ENCODE measurements around the gene TLK1.
A peak's percentile ranks its signal among the peaks of the same experiment; 100 is the strongest.
"Not testable (repeated sequence)": the region's sequence is repeated elsewhere in the genome, so short reads cannot be mapped to it uniquely, and the experiment has no call there.

TLK1 gene

DNA sequence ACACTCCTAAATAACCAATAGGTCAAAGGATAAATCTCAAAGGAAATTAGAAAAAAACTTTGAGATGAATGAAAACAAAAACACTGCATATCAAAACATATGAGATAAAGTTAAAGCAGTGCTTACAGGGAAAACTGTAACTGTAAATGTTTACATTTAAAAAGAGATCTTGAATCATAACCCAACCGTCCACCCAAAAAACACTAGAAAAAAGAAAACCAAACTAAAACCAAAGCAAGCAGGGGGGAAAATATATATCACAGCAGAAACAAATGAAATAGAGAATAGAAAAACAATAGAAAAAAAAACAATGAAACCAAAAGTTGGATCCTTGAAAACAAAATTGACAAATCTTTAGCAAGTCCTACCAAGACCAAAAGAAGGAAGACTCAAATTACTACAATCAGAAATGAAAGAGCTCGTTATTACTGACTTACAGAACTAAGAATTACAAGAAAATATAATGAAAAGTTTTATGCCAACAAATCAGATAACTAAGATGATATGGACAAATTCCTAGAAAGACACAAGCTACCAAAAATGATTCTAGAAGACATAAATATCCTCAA is 65.6 kb downstream of the TLK1 start:
- in situ Hi-C loops (cut with HindIII; ENCODE audit: low sequenced_read_pairs): no loop called here
- no peak overlapping the region for H3K4me3 ChIP-seq (ENCODE audit: low read depth, low read length)
- TF ChIP-seq CTCF (IDR thresholded peaks at IDR 0.05; ENCODE audit: low read depth, low read length, missing control alignments): no peak
- DNase-seq (ENCODE audit: low read depth): no peak

DNA sequence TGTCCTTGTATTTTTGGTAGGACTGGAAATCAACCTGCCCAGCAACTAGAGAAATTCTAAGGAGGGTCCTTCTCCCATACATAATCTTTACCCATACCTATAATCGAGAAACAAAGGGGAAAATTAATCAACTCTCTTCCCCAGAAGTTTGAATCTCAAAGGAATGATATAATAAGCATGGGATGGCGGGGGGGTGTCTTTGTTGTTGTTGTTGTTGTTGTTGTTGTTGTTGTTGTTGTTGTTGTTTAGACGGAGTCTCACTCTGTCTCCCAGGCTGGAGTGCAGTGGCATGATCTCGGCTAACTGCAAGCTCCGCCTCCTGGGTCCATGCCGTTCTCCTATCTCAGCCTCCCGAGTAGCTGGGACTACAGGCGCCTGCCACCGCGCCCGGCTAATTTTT is 69.2 kb downstream of the TLK1 start:
- DNase-seq (ENCODE audit: low read depth): not testable (repeated sequence)

DNA sequence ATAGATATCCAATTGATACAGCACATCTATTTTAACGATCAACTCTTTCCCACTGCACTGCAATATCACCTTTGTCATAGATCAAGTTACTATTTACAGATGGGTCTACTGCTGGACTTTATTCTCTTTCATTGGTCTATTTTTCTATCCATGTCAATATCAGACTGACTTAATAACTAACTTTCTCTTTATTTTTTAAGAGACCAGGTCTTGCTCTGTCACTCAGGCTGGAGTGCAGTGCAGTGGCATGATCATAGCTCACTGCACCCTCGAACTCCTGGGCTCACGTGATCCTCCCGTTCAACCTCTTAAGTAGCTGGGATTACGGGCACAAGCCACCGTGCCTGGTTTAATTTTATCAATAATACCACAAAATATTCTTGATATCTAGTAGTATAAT is 71.2 kb downstream of the TLK1 start:
- DNase-seq (ENCODE audit: low read depth): no peak
- in situ Hi-C loops (cut with HindIII; ENCODE audit: low sequenced_read_pairs): no loop called here
- H3K4me3 ChIP-seq (ENCODE audit: low read depth, low read length): no peak overlapping the region
- no peak for TF ChIP-seq CTCF (IDR thresholded peaks at IDR 0.05; ENCODE audit: low read depth, low read length, missing control alignments)

More for the DNA sequence above, 69.2 kb downstream of the TLK1 start:
- in situ Hi-C loops (cut with HindIII; ENCODE audit: low sequenced_read_pairs); H3K4me3 ChIP-seq (ENCODE audit: low read depth, low read length): not testable (repeated sequence)

- no peak for TF ChIP-seq CTCF (IDR thresholded peaks at IDR 0.05; ENCODE audit: low read depth, low read length, missing control alignments)
- no peak overlapping the region for H3K4me3 ChIP-seq (ENCODE audit: low read depth, low read length)
- in situ Hi-C loops (cut with HindIII; ENCODE audit: low sequenced_read_pairs): no loop called here
- no peak for DNase-seq (ENCODE audit: low read depth)
Measured at GRCh38 chr2:171088057-171088834, 72.4 kb downstream of the TLK1 start.

DNA sequence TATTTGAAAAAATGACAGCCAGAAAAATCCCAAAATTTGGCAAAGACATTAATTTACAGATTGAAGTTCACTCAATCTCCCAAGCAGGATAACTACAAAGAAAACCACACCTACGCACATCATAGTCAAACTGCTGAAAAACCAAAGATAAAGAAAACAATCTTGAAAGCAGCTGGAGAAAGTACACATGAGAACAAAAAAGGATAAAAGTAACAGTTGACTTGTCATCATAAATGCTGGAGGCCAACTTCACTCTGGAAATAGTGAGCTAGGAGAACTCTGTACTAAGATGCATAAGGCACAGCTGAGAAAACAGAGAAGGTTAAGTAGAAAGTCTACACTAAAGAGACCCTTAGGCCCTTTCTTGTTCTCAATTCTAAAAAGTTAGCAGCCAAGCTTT is 73.1 kb downstream of the TLK1 start:
- no peak for TF ChIP-seq CTCF (IDR thresholded peaks at IDR 0.05; ENCODE audit: low read depth, low read length, missing control alignments)
- H3K4me3 ChIP-seq (ENCODE audit: low read depth, low read length): no peak overlapping the region
- DNase-seq (ENCODE audit: low read depth): no peak
- in situ Hi-C loops (cut with HindIII; ENCODE audit: low sequenced_read_pairs): no loop called here

DNA sequence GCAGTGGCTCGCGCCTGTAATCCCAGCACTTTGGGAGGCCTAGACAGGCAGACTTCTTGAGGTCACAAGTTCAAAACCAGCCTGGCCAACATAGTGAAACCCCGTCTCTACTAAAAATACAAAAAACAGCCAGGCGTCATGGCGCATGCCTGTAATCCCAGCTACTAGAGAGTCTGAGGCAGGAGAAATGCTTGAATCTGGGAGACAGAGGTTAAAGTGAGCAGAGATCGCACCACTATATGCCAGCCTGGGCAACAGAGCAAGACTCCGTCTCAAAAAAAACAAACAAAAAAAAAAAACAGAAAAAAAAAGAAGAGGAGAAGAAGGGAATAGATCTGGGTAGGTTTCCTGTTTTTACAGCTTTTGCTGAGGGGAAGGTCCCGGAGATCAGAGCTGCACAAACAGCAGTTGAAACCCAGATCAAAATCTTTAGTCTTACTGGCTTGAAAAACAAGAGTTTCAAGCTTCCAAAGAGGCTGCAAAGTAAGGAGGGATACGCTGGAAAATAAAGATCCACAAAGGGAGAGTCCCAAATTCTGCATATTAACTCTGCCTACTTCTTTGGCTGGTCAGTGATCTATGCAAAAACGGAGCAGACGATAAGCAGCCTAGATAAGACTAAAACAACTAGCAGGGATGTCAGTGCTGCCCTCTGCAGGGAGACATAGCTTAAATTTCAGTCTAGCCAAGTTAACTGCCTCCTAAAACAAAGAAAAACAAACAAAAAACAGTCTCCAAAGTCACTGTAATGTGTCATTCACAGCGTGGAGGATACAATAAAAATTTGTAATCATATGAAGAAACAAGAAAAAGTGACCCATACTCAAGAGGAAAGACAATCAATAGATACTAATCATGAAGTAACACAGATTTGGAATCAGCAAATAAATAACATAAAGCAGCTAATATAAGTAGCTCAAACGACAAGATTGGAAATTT is 74.1 kb downstream of the TLK1 start:
- H3K4me3 ChIP-seq (ENCODE audit: low read depth, low read length): no peak overlapping the region
- TF ChIP-seq CTCF (IDR thresholded peaks at IDR 0.05; ENCODE audit: low read depth, low read length, missing control alignments): peak; percentile 73
- in situ Hi-C loops (cut with HindIII; ENCODE audit: low sequenced_read_pairs): no loop called here
- peak; percentile 38 for DNase-seq (ENCODE audit: low read depth)
